Regular cardiac myocyte (primary cell): ENCODE results near the gene MRGPRX4. TPM values are rescaled to one million over a fixed set of nuclear protein-coding genes. Genes with fewer than 3 reads are reported as not detected.

Experiments
- total RNA-seq: library from RNA; depleted of rRNA; stranded (reverse); fragments of >200 nt; gene quantifications from 2 replicates; pipeline ENCODE4 v1.2.3, GENCODE V29; 2014

The MRGPRX4 gene
- not detected in 2 replicates for total RNA-seq

DNA sequence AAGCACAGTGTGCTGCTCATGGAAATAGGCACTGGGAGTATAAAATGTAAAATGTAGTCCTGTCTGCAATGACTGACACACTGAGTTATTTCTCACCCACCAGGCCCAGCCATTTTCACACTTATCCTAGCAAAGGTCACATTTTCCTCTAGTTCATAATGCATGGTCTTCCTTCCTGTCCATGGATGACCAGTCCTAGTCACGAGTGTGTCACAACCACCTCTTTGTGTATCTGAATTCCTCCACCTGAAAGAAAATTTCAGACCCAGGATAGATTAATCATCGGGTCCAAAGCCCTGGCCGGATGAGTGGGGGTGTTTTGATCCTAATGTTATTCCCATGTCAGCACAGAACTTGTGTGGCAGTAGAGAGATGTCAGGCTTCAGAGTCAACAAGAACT is at the start of gene MRGPRX4:
MRGPRX4 (plus strand) TSS at position 172 of the 400 bp plus-strand sequence. CDS start 420 bp downstream, outside the sequence.

DNA sequence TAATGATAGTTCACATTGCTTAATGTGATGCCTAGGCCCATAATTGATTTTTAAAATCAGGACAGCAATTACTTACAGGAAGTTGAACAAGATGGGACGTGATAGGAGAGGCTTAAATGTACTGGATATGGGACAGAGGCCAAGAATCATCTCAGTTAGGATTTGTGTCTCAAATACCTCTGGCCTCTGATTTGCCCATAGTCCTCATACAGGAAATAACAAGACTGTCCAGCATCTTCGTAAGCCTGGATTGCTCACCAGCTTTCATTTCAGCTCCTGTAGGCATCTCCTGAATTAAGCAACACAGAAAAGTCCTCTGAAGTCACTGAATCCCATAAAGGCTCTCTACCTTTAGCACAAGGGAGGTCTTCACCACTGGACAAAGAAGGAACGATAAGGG is 40.3 kb upstream of the MRGPRX4 start, which contains the start of gene MRGPRX3:
MRGPRX3 (plus strand) TSS at position 231 of the 400 bp plus-strand sequence. CDS start 4,632 bp downstream, outside the sequence.

Other genes starting within 250 kb of the MRGPRX4 start
- 15.3 and 32.1 TPM in 2 replicates for gene SERGEF, start 159.8 kb upstream of the MRGPRX4 start, total RNA-seq
- under 0.01 TPM in 1 of 2 replicates, not detected in the other for gene TPH1, start 126.6 kb upstream of the MRGPRX4 start, total RNA-seq
- 16.6 and 27.6 TPM in 2 replicates for gene SAAL1, start 66.8 kb upstream of the MRGPRX4 start, total RNA-seq
- gene MRGPRX3, start 40.3 kb upstream of the MRGPRX4 start, total RNA-seq = 0.28 TPM in 1 of 2 replicates, not detected in the other
- not detected in 2 replicates for gene SAA4, start 64.0 kb downstream of the MRGPRX4 start, total RNA-seq
- 1.5 and 3.1 TPM in 2 replicates for gene SAA2, start 75.8 kb downstream of the MRGPRX4 start, total RNA-seq
- gene SAA1, start 93.4 kb downstream of the MRGPRX4 start, total RNA-seq = 0.77 and 3.1 TPM in 2 replicates
- 61.0 and 90.2 TPM in 2 replicates for gene HPS5, start 149.3 kb downstream of the MRGPRX4 start, total RNA-seq
- gene GTF2H1, start 149.7 kb downstream of the MRGPRX4 start, total RNA-seq = 62.7 and 95.8 TPM in 2 replicates
- 1,407 and 2,140 TPM in 2 replicates for gene LDHA, start 221.7 kb downstream of the MRGPRX4 start, total RNA-seq
- gene LDHC, start 239.5 kb downstream of the MRGPRX4 start, total RNA-seq = under 0.01 TPM in 2 replicates